GM19193 (cell line): ENCODE results near the gene SCUBE1.

Experiments
- POLR2A ChIP-seq: IDR thresholded peaks from 4 replicates; pipeline ENCODE4 v1.6.1; 2011; ENCODE audit not compliant: insufficient read depth, insufficient read length; ENCODE audit errors: extremely low read depth

SCUBE1 gene

GRCh38 chr22:43231724-43232034 lies 111.5 kb downstream of the SCUBE1 start:
- no peak for TF ChIP-seq POLR2A

GRCh38 chr22:43230971-43231723 lies 112.0 kb downstream of the SCUBE1 start:
- TF ChIP-seq POLR2A = no peak

GRCh38 chr22:43230571-43230970 lies 112.6 kb downstream of the SCUBE1 start:
- TF ChIP-seq POLR2A = no peak

- TF ChIP-seq POLR2A = no peak
Measured at GRCh38 chr22:43228863-43229262, 114.3 kb downstream of the SCUBE1 start.

GRCh38 chr22:43228330-43228729 lies 114.8 kb downstream of the SCUBE1 start:
- TF ChIP-seq POLR2A = no peak

GRCh38 chr22:43227239-43227630 lies 115.9 kb downstream of the SCUBE1 start:
- TF ChIP-seq POLR2A = no peak

- TF ChIP-seq POLR2A = no peak
Measured at GRCh38 chr22:43226377-43227238, 116.6 kb downstream of the SCUBE1 start.

- TF ChIP-seq POLR2A = no peak
Measured at GRCh38 chr22:43225609-43226008, 117.6 kb downstream of the SCUBE1 start.

GRCh38 chr22:43222987-43223386 lies 120.2 kb downstream of the SCUBE1 start:
- TF ChIP-seq POLR2A = no peak

GRCh38 chr22:43222262-43222661 lies 120.9 kb downstream of the SCUBE1 start:
- TF ChIP-seq POLR2A = no peak

- TF ChIP-seq POLR2A = no peak
Measured at GRCh38 chr22:43220625-43221380, 122.4 kb downstream of the SCUBE1 start.

GRCh38 chr22:43218786-43219185 lies 124.4 kb downstream of the SCUBE1 start:
- no peak for TF ChIP-seq POLR2A

GRCh38 chr22:43217285-43218030 lies 125.7 kb downstream of the SCUBE1 start:
- TF ChIP-seq POLR2A = no peak

GRCh38 chr22:43216738-43217137 lies 126.4 kb downstream of the SCUBE1 start:
- no peak for TF ChIP-seq POLR2A

- TF ChIP-seq POLR2A = no peak
Measured at GRCh38 chr22:43213962-43214361, 129.2 kb downstream of the SCUBE1 start.
